Activated CD4-positive, alpha-beta T cell treated with anti-CD3 and anti-CD28 coated beads, Interleukin-2, Interleukin-6, amounts not matched to agents 100 ng/mL and 50 ng/mL, durations not matched to agents 16 hours and 8 hours (primary cell): ENCODE data around the gene OR2V2.
"Not testable (repeated sequence)": the region's sequence is repeated elsewhere in the genome, so short reads cannot be mapped to it uniquely, and the experiment has no call there.

ENCODE experiments used
- DNase-seq: peaks from one replicate; pipeline ENCODE4 v3.0.0-alpha.2; 2020

Gene OR2V2

GRCh38 chr5:181114844-181115778 is 32.3 kb upstream of the OR2V2 start:
- DNase-seq, result no peak

- no peak for DNase-seq
Observed at GRCh38 chr5:181118369-181118768, 29.0 kb upstream of the OR2V2 start.

GRCh38 chr5:181119105-181119504 is 28.3 kb upstream of the OR2V2 start:
- no peak for DNase-seq

- no peak for DNase-seq
Observed at GRCh38 chr5:181120306-181120705, 27.1 kb upstream of the OR2V2 start.

- no peak for DNase-seq
Observed at GRCh38 chr5:181120761-181121160, 26.6 kb upstream of the OR2V2 start.

- no peak for DNase-seq
Observed at GRCh38 chr5:181121675-181122561, 25.5 kb upstream of the OR2V2 start.

- no peak for DNase-seq
Observed at GRCh38 chr5:181124526-181124925, 22.9 kb upstream of the OR2V2 start.

GRCh38 chr5:181126841-181127240 is 20.5 kb upstream of the OR2V2 start:
- DNase-seq, result no peak

- DNase-seq, result no peak
Observed at GRCh38 chr5:181127456-181127855, 19.9 kb upstream of the OR2V2 start.

GRCh38 chr5:181127907-181128626 is 19.3 kb upstream of the OR2V2 start:
- DNase-seq, result no peak

GRCh38 chr5:181129601-181130000 is 17.8 kb upstream of the OR2V2 start:
- DNase-seq, result no peak

- not testable (repeated sequence) for DNase-seq
Observed at GRCh38 chr5:181130081-181130480, 17.3 kb upstream of the OR2V2 start.

GRCh38 chr5:181130832-181131496 is 16.4 kb upstream of the OR2V2 start, which contains the start of gene OR2V1:
Gene OR2V1, minus strand, starts transcription at chr5:181131169. Its CDS starts 5,865 bp downstream, at chr5:181125304.
- no peak for DNase-seq

- DNase-seq, result no peak
Observed at GRCh38 chr5:181131514-181131913, 15.9 kb upstream of the OR2V2 start.

GRCh38 chr5:181133083-181133482 is 14.3 kb upstream of the OR2V2 start:
- DNase-seq, result no peak

- DNase-seq, result no peak
Observed at GRCh38 chr5:181133610-181134231, 13.7 kb upstream of the OR2V2 start.

GRCh38 chr5:181134259-181134658 is 13.1 kb upstream of the OR2V2 start:
- no peak for DNase-seq

- DNase-seq, result no peak
Observed at GRCh38 chr5:181136361-181136955, 10.9 kb upstream of the OR2V2 start.

GRCh38 chr5:181138258-181138657 is 9.1 kb upstream of the OR2V2 start:
- DNase-seq, result no peak

- DNase-seq, result no peak
Observed at GRCh38 chr5:181140766-181141165, 6.6 kb upstream of the OR2V2 start.

GRCh38 chr5:181142054-181142453 is 5.3 kb upstream of the OR2V2 start:
- no peak for DNase-seq
